Adrenal gland (tissue), 12 donors: ENCODE results near the gene SMIM35. TPM values are rescaled to one million over a fixed set of nuclear protein-coding genes. Genes with fewer than 3 reads are reported as not detected.

Source experiments
- DNase-seq, 7 donors: peaks; one replicate each; pipeline ENCODE4 v3.0.0-alpha.2; 2019 to 2020
- H3K27ac ChIP-seq, 5 donors: fragments of 200-600 bp; sonication (generic) in 4 of 5; 1 replicate in 3 of 5; 2 replicates in 2 of 5; pipeline versions ENCODE4 v1.5.1 to v1.8.0; 2016 to 2020; ENCODE audit warnings: mild to moderate bottlenecking in 1 of 5
- H3K27me3 ChIP-seq: fragments of 200-600 bp; 2 replicates; pipeline ENCODE4 v1.8.0; 2021
- H3K36me3 ChIP-seq, 2 donors: fragments of 200-600 bp; replicated peaks in 1 of 2; 1 replicate in 1 of 2; 2 replicates in 1 of 2; pipeline versions ENCODE4 v1.5.1 to v1.8.0; 2018 to 2022
- H3K4me1 ChIP-seq, 2 donors: fragments of 200-600 bp; replicated peaks in 1 of 2; 1 replicate in 1 of 2; 2 replicates in 1 of 2; pipeline versions ENCODE4 v1.5.1 to v1.8.0; 2018 to 2021
- H3K4me3 ChIP-seq, 4 donors: fragments of 200-600 bp; sonication (generic) in 3 of 4; one replicate each; pipeline ENCODE4 v1.5.1; 2016 to 2018
- H3K9me3 ChIP-seq, 3 donors: fragments of 200-600 bp; sonication (generic) in 1 of 3; replicated peaks in 1 of 3; 1 replicate in 2 of 3; 2 replicates in 1 of 3; pipeline versions ENCODE4 v1.5.1 to v1.8.0; 2016 to 2021
- POLR2A ChIP-seq, 2 donors: fragments of 450-650 bp; IDR thresholded peaks; one replicate each; pipeline ENCODE4 v1.6.1; 2017; ENCODE audit warnings: antibody characterized with exemption in 2 of 2, mild to moderate bottlenecking in 2 of 2, moderate library complexity in 1 of 2
- WGBS, 4 donors: extraction: QIAGEN DNeasy Blood & Tissue Kit in 2 of 4; methylation state at CpG; one replicate each; pipeline versions ENCODE4 v1.1.5 to v1.1.7; 2013 to 2017; 5-methylcytosine and 5-hydroxymethylcytosine counted together
- intact Hi-C, 2 donors: fragments of 100-400 bp; cut with DNase I; formaldehyde crosslinking; loops; one replicate each; pipeline versions ENCODE4 v1.14.1 to v1.15.0; 2022 to 2023
- polyA plus RNA-seq, 3 donors: library from polyadenylated mRNA; stranded (reverse); fragments of 200-250 nt in 2 of 3; fragments of 350-450 nt in 1 of 3; fragmentation: Illumina TruSeq in 1 of 3; extraction: RNeasy Lipid Tissue Mini Kit (QIAGEN cat#74804) in 1 of 3; gene quantifications; one replicate each; pipeline ENCODE4 v1.2.3, GENCODE V29; 2013 to 2014
- total RNA-seq, 9 donors: library from RNA; depleted of rRNA in 4 of 9; stranded (reverse); fragments of >200 nt in 4 of 9; fragments of 120-200 nt in 1 of 9; fragmentation: NEBNext Ultra II Directional in 1 of 9; extraction: Animal tissue kit (Norgen Biotek cat#: 25700) in 1 of 9; gene quantifications; one replicate each; pipeline versions ENCODE4 v1.1.0 to v1.2.4, GENCODE V29; 2013 to 2023
- TF ChIP-seq, protein P1 (sequence below), 6 experiments: fragments of 450-650 bp in 4 of 6; fragments of 200-600 bp in 2 of 6; sonication (generic) in 1 of 6; IDR thresholded peaks; 1 replicate in 5 of 6; 2 replicates in 1 of 6; pipeline versions ENCODE4 v1.5.1 to v1.8.0; 2016 to 2021; ENCODE audit warnings: antibody characterized with exemption in 6 of 6, mild to moderate bottlenecking in 2 of 6, moderate library complexity in 1 of 6
- donor health status: healthy with polysubstance abuse.
- donor health status: Bipolar disorder and iron deficiency.
- donor health status: DM: yes; HTN: yes; CAD: no.
- donor health status: DM: no; HTN: no; CAD: no.
- donor health status: DM: no; HTN: no; CAD: no.
- donor health status: DM: yes; HTN: yes; CAD: no.

The SMIM35 gene
- total and polyA plus RNA-seq, 12 donors: 0.07 to 0.10 (median 0.09) TPM; not detected in 7

DNA sequence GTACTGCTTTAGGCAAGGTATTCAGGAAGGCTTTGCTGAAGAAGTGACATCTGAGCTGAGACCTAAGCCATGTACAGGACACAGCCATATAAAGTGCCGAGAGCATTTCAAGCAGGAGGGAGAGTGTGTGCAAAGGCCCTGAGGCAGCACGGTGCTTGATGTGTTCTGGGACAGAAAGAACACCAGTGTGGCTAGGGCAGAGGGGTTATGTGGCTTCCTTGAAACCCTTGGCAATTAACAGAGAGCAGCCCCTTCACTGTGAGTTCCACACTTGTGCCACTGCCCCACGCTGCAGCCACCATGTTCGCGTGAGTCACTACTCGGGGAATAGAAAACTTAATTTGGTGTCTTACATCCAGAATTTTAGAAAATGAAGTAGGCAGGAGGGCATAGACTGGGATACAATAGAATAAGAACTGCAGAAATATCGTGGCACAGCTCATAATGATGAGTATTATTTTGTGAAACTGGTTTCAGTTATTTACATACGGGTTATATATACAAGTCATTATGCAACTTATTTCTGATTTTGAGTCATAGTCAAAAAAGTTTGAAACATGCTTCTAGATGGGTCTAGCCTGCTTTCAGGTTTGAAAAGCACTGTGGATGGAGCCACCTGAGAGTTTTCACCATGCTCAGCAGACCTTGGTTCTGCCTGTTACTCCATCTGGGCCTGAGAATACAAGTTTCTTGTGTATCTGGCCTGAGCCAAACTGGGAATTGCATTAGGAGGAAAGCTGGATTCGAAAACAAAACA, 88.8 kb downstream of the SMIM35 start:
- TF ChIP-seq, protein P1, sequence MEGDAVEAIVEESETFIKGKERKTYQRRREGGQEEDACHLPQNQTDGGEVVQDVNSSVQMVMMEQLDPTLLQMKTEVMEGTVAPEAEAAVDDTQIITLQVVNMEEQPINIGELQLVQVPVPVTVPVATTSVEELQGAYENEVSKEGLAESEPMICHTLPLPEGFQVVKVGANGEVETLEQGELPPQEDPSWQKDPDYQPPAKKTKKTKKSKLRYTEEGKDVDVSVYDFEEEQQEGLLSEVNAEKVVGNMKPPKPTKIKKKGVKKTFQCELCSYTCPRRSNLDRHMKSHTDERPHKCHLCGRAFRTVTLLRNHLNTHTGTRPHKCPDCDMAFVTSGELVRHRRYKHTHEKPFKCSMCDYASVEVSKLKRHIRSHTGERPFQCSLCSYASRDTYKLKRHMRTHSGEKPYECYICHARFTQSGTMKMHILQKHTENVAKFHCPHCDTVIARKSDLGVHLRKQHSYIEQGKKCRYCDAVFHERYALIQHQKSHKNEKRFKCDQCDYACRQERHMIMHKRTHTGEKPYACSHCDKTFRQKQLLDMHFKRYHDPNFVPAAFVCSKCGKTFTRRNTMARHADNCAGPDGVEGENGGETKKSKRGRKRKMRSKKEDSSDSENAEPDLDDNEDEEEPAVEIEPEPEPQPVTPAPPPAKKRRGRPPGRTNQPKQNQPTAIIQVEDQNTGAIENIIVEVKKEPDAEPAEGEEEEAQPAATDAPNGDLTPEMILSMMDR (IDR thresholded peaks at IDR 0.05): no peak
- no peak for TF ChIP-seq POLR2A (IDR thresholded peaks at IDR 0.05)
- Histone ChIP-seq H3K27ac (no peak overlapping the region), H3K9me3 (no peaks in the 10 kb centered on the region), H3K4me3 (no peak overlapping the region), H3K4me1 (peaks cover 0 to 12% of the 10 kb centered on the region in 2 donors), H3K36me3 (peaks cover 0 to 7% of the 10 kb centered on the region in 2 donors), H3K27me3 (no peaks in the 10 kb centered on the region)
- WGBS, 4 donors: 89 to 92% (median 90%) methylated on average over 9 of the region's 9 CpGs
- intact Hi-C loops: no loop called here
- peak in 2 of 7 donors; percentile 19 to 34 for DNase-seq

DNA sequence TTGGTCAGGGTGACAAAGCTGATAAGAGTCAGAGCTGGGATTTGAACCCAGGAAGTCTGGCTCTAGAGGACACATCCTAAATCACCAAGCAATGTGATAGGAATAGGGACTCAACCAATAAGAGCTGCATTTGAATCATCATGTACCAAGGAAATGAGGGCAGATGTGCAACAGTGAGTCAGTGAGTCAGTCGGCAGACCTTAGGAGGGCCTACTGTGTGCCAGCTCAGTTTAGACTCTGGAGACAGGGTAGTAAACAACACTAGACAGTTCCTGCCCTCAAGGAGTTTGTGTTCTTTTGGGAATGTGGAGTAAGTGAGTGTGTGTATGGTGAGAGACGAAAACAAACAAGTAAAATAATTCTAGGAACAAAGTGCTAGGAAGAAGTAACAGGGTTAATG, 89.4 kb downstream of the SMIM35 start:
- H3K36me3 ChIP-seq: peaks cover 0 to 7% of the 10 kb centered on the region in 2 donors
- H3K27me3 ChIP-seq: no peaks in the 10 kb centered on the region
- H3K4me1 ChIP-seq: peaks cover 0 to 8% of the 10 kb centered on the region in 2 donors
- WGBS, 4 donors: 85 to 95% (median 88%) methylated on average over 2 of the region's 2 CpGs
- H3K9me3 ChIP-seq: no peaks in the 10 kb centered on the region
- intact Hi-C loops: no loop called here
- H3K4me3 ChIP-seq: no peak overlapping the region
- TF ChIP-seq, protein P1 (IDR thresholded peaks at IDR 0.05): no peak
- TF ChIP-seq POLR2A (IDR thresholded peaks at IDR 0.05): no peak
- H3K27ac ChIP-seq: no peak overlapping the region
- DNase-seq: peak in 1 of 7 donors; percentile 15

- Histone ChIP-seq H3K36me3 (peaks cover 0 to 7% of the 10 kb centered on the region in 2 donors), H3K27ac (no peak overlapping the region), H3K9me3 (no peaks in the 10 kb centered on the region), H3K27me3 (no peaks in the 10 kb centered on the region), H3K4me3 (no peak overlapping the region), H3K4me1 (no peaks in the 10 kb centered on the region)
- no peak for TF ChIP-seq POLR2A (IDR thresholded peaks at IDR 0.05)
- TF ChIP-seq, protein P1 (IDR thresholded peaks at IDR 0.05): no peak
- DNase-seq: no peak
- 82 to 92% (median 84%) methylated on average over 3 to 4 of the region's 4 CpGs for WGBS, 4 donors
- intact Hi-C loops: no loop called here
These were observed 90.7 kb downstream of the SMIM35 start for GRCh38 chr11:117996058-117996457.

DNA sequence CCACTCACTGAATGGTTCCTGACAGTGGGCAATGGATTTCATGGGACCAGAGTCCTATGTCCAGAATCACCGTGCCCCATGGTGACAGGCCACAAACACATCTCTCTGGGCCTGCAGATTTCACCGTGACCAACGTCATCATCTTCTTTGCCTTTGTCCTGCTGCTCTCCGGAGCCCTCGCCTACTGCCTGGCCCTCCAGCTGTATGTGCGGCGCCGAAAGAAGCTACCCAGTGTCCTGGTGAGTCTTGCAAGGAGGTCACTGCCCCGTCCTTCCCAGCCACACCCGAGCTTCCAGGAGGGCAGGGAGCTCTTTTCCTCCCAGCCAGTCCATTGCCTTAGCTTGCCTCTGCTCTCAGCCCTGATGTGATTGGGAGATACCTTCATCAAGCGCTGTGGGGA, 91.3 kb downstream of the SMIM35 start:
- H3K27me3 ChIP-seq: no peaks in the 10 kb centered on the region
- no peak for TF ChIP-seq POLR2A (IDR thresholded peaks at IDR 0.05)
- TF ChIP-seq, protein P1 (IDR thresholded peaks at IDR 0.05): no peak
- no peak overlapping the region for H3K27ac ChIP-seq
- intact Hi-C loops: no loop called here
- peaks cover 0 to 7% of the 10 kb centered on the region in 2 donors for H3K36me3 ChIP-seq
- no peak for DNase-seq
- 91 to 96% (median 92%) methylated on average over 10 to 11 of the region's 11 CpGs for WGBS, 4 donors
- H3K9me3 ChIP-seq: no peaks in the 10 kb centered on the region
- H3K4me3 ChIP-seq: no peak overlapping the region
- H3K4me1 ChIP-seq: no peaks in the 10 kb centered on the region
